DOHH2 (cell line): Measurements from ENCODE around the gene HOXB8.

Experiments
- CTCF ChIP-seq: fragments of 200-600 bp; sonication (generic); IDR thresholded peaks from one replicate; pipeline ENCODE4 v1.5.1; 2014; ENCODE audit warnings: antibody characterized with exemption, mild to moderate bottlenecking, low read depth, low read length; ENCODE audit not compliant: poor library complexity, severe bottlenecking
- EZH2phosphoT487 ChIP-seq: fragments of 200-600 bp; sonication (generic); IDR thresholded peaks from 2 replicates; pipeline ENCODE4 v1.6.1; 2017; ENCODE audit warnings: borderline replicate concordance, mild to moderate bottlenecking, antibody characterized with exemption, low read length, moderate library complexity, mixed read lengths

GRCh38 chr17:48632579-48633265, 17.6 kb upstream of the HOXB8 start:
- TF ChIP-seq CTCF (no peak), EZH2phosphoT487 (no peak)
